Duodenal mucosa (tissue), 2 donors: ENCODE measurements around the gene PHTF2.

ENCODE experiments used
- H3K27ac ChIP-seq: one replicate; pipeline ENCODE4 v1.7.0; 2013; ENCODE audit warnings: low read depth, low read length
- H3K27me3 ChIP-seq, 2 donors: one replicate each; pipeline ENCODE4 v1.7.0; 2013; ENCODE audit warnings: low read length in 2 of 2, control low read depth in 1 of 2; ENCODE audit not compliant: insufficient read depth in 2 of 2, control insufficient read depth in 1 of 2
- H3K36me3 ChIP-seq, 2 donors: one replicate each; pipeline ENCODE4 v1.7.0; 2013; ENCODE audit warnings: low read length in 2 of 2, control low read depth in 1 of 2; ENCODE audit not compliant: insufficient read depth in 2 of 2, control insufficient read depth in 1 of 2
- H3K4me1 ChIP-seq, 2 donors: one replicate each; pipeline ENCODE4 v1.7.0; 2013; ENCODE audit warnings: low read length in 2 of 2, control low read depth in 1 of 2; ENCODE audit not compliant: insufficient read depth in 2 of 2, control insufficient read depth in 1 of 2
- H3K4me3 ChIP-seq, 2 donors: one replicate each; pipeline ENCODE4 v1.7.0; 2013; ENCODE audit warnings: low read length in 2 of 2, low read depth in 1 of 2
- H3K9ac ChIP-seq, 2 donors: one replicate each; pipeline ENCODE4 v1.7.0; 2013; ENCODE audit warnings: low read length in 2 of 2, low read depth in 1 of 2
- H3K9me3 ChIP-seq, 2 donors: one replicate each; pipeline ENCODE4 v1.7.0; 2013; ENCODE audit warnings: low read length in 2 of 2, control low read depth in 1 of 2; ENCODE audit not compliant: control insufficient read depth in 1 of 2

PHTF2 gene

DNA sequence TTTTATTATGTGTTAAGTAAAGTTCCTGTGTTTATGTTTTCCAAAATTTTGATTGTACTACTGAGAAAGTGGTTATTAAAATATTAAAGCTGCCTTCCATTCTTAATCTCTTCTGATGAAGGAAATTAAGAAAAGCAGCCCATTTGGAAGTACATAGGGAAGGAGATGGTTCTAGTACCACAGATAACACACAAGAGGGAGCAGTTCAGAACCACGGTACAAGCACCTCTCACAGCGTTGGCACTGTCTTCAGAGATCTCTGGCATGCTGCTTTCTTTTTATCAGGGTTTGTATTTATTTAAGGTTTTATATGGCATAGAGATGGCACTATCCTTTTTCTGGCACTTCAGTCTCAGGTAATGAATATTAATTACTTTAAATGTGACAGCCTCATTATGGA, 111.6 kb downstream of the PHTF2 start:
- Histone ChIP-seq H3K9ac (no peak overlapping the region), H3K36me3 (peaks cover 0 to 2% of the 10 kb centered on the region in 2 donors), H3K9me3 (no peaks in the 10 kb centered on the region), H3K4me1 (no peaks in the 10 kb centered on the region), H3K27ac (no peak overlapping the region), H3K27me3 (no peaks in the 10 kb centered on the region), H3K4me3 (no peak overlapping the region)

- Histone ChIP-seq H3K36me3 (peaks cover 0 to 2% of the 10 kb centered on the region in 2 donors), H3K4me3 (no peak overlapping the region), H3K9me3 (no peaks in the 10 kb centered on the region), H3K9ac (no peak overlapping the region), H3K4me1 (no peaks in the 10 kb centered on the region), H3K27me3 (no peaks in the 10 kb centered on the region), H3K27ac (no peak overlapping the region)
These were observed 113.7 kb downstream of the PHTF2 start for GRCh38 chr7:77912293-77912692.

GRCh38 chr7:77913977-77914607, 115.5 kb downstream of the PHTF2 start:
- Histone ChIP-seq H3K4me1 (no peaks in the 10 kb centered on the region), H3K27ac (no peak overlapping the region), H3K9me3 (no peaks in the 10 kb centered on the region), H3K36me3 (peaks cover 0 to 2% of the 10 kb centered on the region in 2 donors), H3K27me3 (no peaks in the 10 kb centered on the region), H3K4me3 (no peak overlapping the region), H3K9ac (no peak overlapping the region)

GRCh38 chr7:77917500-77918262, 119.1 kb downstream of the PHTF2 start:
- no peaks in the 10 kb centered on the region for H3K9me3 ChIP-seq
- H3K4me1 ChIP-seq: no peaks in the 10 kb centered on the region
- no peak overlapping the region for H3K9ac ChIP-seq
- H3K27me3 ChIP-seq: no peaks in the 10 kb centered on the region
- H3K27ac ChIP-seq: no peak overlapping the region
- no peaks in the 10 kb centered on the region for H3K36me3 ChIP-seq
- no peak overlapping the region for H3K4me3 ChIP-seq

DNA sequence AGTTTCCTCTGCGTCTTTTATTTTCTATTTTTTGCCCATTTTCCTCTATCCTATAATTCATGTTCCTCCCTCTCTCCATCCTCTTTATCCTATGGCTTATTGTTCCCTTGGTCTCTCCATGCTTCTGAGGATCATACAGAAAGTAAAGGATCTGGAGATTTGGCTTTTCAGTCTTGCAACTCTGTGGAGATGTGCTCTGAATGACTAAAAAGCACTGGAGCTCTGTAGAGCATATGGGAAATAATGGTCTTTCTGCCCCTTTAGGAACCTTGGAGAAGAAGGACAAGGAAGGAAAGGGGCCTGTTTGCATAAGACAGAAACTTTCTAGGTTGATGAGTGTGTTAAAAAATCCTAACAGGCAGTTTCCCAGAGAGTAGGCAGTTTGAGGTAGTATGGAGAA, 120.1 kb downstream of the PHTF2 start:
- H3K4me3 ChIP-seq: no peak overlapping the region
- H3K27me3 ChIP-seq: no peaks in the 10 kb centered on the region

DNA sequence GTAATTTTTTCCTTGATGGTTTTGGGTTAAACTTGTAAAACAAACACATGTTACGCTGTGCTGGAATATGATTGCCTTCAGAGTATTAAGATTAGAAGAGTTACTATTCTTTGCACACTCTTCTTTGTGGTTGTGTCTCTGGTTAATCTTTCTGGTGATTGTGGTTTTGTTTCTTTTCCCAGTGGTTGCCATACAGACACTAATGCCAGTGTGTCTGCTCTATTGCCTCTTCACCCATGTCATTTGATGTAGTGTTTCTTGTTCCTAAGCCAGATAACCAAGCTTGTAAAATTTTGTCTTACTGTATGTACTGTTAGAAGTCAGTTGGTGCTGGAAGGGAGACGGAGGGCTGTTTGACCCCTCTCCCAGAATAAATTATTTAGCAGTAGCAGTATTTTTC, 124.8 kb downstream of the PHTF2 start:
- H3K27me3 ChIP-seq: no peaks in the 10 kb centered on the region
- H3K4me3 ChIP-seq: no peak overlapping the region
- H3K9ac ChIP-seq: no peak overlapping the region
- no peaks in the 10 kb centered on the region for H3K36me3 ChIP-seq
- no peak overlapping the region for H3K27ac ChIP-seq
- no peaks in the 10 kb centered on the region for H3K4me1 ChIP-seq
- no peaks in the 10 kb centered on the region for H3K9me3 ChIP-seq

More for the DNA sequence above, 120.1 kb downstream of the PHTF2 start:
- Histone ChIP-seq H3K9me3 (no peaks in the 10 kb centered on the region), H3K36me3 (no peaks in the 10 kb centered on the region), H3K9ac (no peak overlapping the region), H3K4me1 (no peaks in the 10 kb centered on the region), H3K27ac (no peak overlapping the region)

DNA sequence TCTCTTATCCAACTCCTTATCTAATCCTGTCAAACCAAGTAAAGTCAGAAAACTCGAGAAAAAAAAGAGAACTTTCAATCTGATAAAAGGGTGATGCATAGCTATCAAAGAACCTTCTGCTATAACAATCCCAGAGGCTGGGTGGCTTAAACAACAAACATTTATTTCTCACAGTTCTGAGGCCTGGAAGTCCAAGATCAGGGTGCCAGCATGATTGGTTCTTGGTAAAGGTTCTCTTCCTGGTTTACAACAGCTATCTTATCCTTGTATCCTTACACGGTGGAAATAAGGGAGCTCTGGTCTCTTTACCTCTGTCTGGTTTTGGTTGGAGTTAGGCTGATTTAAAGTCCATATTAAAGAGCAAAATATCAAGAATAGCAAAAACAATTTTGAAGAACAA, 131.9 kb downstream of the PHTF2 start:
- Histone ChIP-seq H3K9ac (no peak overlapping the region), H3K36me3 (peaks cover 0 to 3% of the 10 kb centered on the region in 2 donors), H3K9me3 (no peaks in the 10 kb centered on the region), H3K27me3 (no peaks in the 10 kb centered on the region), H3K4me1 (no peaks in the 10 kb centered on the region), H3K4me3 (no peak overlapping the region), H3K27ac (no peak overlapping the region)

- no peaks in the 10 kb centered on the region for H3K9me3 ChIP-seq
- H3K27me3 ChIP-seq: no peaks in the 10 kb centered on the region
- no peak overlapping the region for H3K27ac ChIP-seq
- H3K4me1 ChIP-seq: no peaks in the 10 kb centered on the region
- H3K4me3 ChIP-seq: no peak overlapping the region
- H3K36me3 ChIP-seq: peaks cover 0 to 3% of the 10 kb centered on the region in 2 donors
- H3K9ac ChIP-seq: no peak overlapping the region
These were observed 133.3 kb downstream of the PHTF2 start for GRCh38 chr7:77931841-77932240.

- peaks cover 0 to 3% of the 10 kb centered on the region in 2 donors for H3K36me3 ChIP-seq
- no peaks in the 10 kb centered on the region for H3K27me3 ChIP-seq
These were observed 134.8 kb downstream of the PHTF2 start for GRCh38 chr7:77933394-77933793.

GRCh38 chr7:77935652-77936348, 137.2 kb downstream of the PHTF2 start:
- H3K27ac ChIP-seq: no peak overlapping the region
- no peak overlapping the region for H3K4me3 ChIP-seq
- no peak overlapping the region for H3K9ac ChIP-seq
- H3K36me3 ChIP-seq: no peaks in the 10 kb centered on the region
- no peaks in the 10 kb centered on the region for H3K9me3 ChIP-seq
- no peaks in the 10 kb centered on the region for H3K27me3 ChIP-seq
- H3K4me1 ChIP-seq: no peaks in the 10 kb centered on the region

More at GRCh38 chr7:77933394-77933793, 134.8 kb downstream of the PHTF2 start:
- Histone ChIP-seq H3K4me3 (no peak overlapping the region), H3K27ac (no peak overlapping the region), H3K9ac (no peak overlapping the region), H3K9me3 (no peaks in the 10 kb centered on the region), H3K4me1 (no peaks in the 10 kb centered on the region)
